AG04450 (cell line): ENCODE results near the gene WDR49. TPM values are rescaled to one million over a fixed set of nuclear protein-coding genes. Genes with fewer than 3 reads are reported as not detected.

Experiments used
- CTCF ChIA-PET: fragments of 300-600, 350-600 bp; formaldehyde crosslinking; extraction: SDS; loops from one replicate; lab custom pipeline; 2022; ENCODE audit warnings: antibody characterized with exemption, inconsistent platforms; lab: Charles Lee
- POLR2A ChIA-PET: fragments of 350-600 bp; formaldehyde crosslinking; extraction: SDS; loops from one replicate; lab custom pipeline; 2021; ENCODE audit warnings: antibody characterized with exemption, inconsistent platforms; lab: Yijun Ruan, JAX
- DNase-seq: peaks from one replicate; pipeline ENCODE4 v3.0.0-alpha.2; 2011; ENCODE audit warnings: low read depth, low spot score
- H3K27ac ChIP-seq: one replicate; pipeline ENCODE4 v1.5.1; 2012; ENCODE audit warnings: low read depth, low read length, control low read depth
- H3K27me3 ChIP-seq: one replicate; pipeline ENCODE4 v1.6.0; 2012; ENCODE audit warnings: low read length; ENCODE audit not compliant: control insufficient read depth, insufficient read depth
- H3K4me3 ChIP-seq: 2 replicates; pipeline ENCODE4 v1.5.1; 2011; ENCODE audit warnings: mild to moderate bottlenecking, low read depth, low read length, control low read depth
- H3K9me3 ChIP-seq: 2 replicates; pipeline ENCODE4 v1.5.1; 2012; ENCODE audit warnings: low read length; ENCODE audit not compliant: control insufficient read depth, insufficient read depth
- polyA plus RNA-seq: library from polyadenylated mRNA; depleted of rRNA; stranded (reverse); fragments of >200 nt; gene quantifications from 2 replicates; pipeline ENCODE4 v1.2.3, GENCODE V29; 2011; rRNA removed
- small RNA-seq: library from RNA; depleted of rRNA; stranded (forward); fragments of <200 nt; gene quantifications from one replicate; pipeline ENCODE3, GENCODE V24; 2012; ENCODE audit warnings: low read depth; ENCODE audit not compliant: insufficient read length
- TF ChIP-seq, protein P1 (sequence below): IDR thresholded peaks from 2 replicates; pipeline ENCODE4 v1.5.1; 2011; ENCODE audit warnings: low read depth, low read length, control low read depth, inconsistent platforms

The WDR49 gene
- polyA plus RNA-seq, 1 experiment, result not detected

DNA sequence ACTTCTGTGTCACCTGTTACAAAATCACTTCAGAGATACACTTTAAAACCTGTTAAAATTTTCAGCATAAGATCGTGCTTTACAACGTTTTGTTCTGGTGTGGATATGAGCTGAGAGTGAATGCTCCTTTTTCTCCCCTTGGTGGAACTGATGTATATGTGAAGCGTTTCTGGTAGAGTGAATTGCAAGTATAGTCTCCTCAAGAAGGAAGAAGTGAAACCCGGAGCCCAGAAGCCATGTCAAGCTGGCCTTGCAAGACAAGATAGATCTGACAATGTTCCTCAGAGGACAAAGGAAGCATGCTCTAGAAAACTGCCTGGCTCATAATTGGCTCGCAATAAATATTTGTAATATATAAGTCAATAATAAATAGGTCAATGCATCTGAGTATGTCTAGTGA, 203.5 kb downstream of the WDR49 start:
- TF ChIP-seq, protein P1, sequence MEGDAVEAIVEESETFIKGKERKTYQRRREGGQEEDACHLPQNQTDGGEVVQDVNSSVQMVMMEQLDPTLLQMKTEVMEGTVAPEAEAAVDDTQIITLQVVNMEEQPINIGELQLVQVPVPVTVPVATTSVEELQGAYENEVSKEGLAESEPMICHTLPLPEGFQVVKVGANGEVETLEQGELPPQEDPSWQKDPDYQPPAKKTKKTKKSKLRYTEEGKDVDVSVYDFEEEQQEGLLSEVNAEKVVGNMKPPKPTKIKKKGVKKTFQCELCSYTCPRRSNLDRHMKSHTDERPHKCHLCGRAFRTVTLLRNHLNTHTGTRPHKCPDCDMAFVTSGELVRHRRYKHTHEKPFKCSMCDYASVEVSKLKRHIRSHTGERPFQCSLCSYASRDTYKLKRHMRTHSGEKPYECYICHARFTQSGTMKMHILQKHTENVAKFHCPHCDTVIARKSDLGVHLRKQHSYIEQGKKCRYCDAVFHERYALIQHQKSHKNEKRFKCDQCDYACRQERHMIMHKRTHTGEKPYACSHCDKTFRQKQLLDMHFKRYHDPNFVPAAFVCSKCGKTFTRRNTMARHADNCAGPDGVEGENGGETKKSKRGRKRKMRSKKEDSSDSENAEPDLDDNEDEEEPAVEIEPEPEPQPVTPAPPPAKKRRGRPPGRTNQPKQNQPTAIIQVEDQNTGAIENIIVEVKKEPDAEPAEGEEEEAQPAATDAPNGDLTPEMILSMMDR, result no peak
- H3K9me3 ChIP-seq, result no peaks in the 10 kb centered on the region; the same call in 1 of the 2 replicates
- ChIA-PET POLR2A (no interaction called here), CTCF (no interaction called here)
- no peak overlapping the region for H3K4me3 ChIP-seq
- H3K27ac ChIP-seq, result no peak overlapping the region
- DNase-seq, result no peak
- no peaks in the 10 kb centered on the region for H3K27me3 ChIP-seq

DNA sequence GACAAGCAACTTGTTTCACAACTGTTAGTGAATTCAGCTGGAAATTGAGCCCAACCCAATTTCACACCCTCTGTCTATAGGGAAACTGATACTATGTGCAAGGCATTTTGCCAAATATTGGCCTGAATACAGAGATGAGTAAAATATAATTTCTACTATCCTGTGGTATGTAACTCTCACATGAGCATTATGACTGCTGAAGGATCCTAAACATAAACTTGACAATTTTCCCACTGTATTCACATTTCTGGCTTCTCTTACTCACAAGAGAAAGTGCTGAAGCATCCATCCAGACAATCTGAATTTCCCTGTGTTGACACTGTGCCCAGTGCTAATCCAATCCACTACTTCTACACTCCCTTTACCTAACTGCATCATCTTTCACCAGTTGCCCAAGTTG, 208.3 kb downstream of the WDR49 start:
- ChIA-PET CTCF (no interaction called here), POLR2A (no interaction called here)
- no peaks in the 10 kb centered on the region; the same call in 1 of the 2 replicates for H3K9me3 ChIP-seq
- no peak overlapping the region for H3K4me3 ChIP-seq
- H3K27me3 ChIP-seq, result no peaks in the 10 kb centered on the region
- TF ChIP-seq, protein P1, result no peak
- no peak for DNase-seq
- H3K27ac ChIP-seq, result no peak overlapping the region

DNA sequence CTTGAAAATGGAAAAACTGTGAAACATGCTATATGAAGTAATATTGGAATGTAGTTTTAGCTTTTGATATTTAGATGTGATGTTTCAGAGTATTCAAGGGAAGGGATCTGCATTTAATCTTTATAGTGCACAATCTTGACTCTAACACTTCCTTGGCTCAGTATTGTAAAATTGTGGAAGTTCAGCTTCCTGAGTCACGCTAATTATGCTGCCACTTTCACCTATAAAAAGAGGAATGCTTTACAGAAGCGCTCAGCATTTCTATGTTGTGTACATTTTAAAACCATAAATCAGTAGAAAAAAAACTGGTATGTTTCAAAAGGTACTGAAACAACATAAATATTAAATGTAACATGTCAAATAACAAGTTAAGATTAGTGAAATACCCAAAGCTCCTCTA, 212.5 kb downstream of the WDR49 start:
- Histone ChIP-seq H3K9me3 (no peaks in the 10 kb centered on the region), H3K27me3 (no peaks in the 10 kb centered on the region), H3K4me3 (no peak overlapping the region), H3K27ac (no peak overlapping the region)
- DNase-seq, result no peak
- ChIA-PET POLR2A (no interaction called here), CTCF (no interaction called here)
- TF ChIP-seq, protein P1, result no peak

DNA sequence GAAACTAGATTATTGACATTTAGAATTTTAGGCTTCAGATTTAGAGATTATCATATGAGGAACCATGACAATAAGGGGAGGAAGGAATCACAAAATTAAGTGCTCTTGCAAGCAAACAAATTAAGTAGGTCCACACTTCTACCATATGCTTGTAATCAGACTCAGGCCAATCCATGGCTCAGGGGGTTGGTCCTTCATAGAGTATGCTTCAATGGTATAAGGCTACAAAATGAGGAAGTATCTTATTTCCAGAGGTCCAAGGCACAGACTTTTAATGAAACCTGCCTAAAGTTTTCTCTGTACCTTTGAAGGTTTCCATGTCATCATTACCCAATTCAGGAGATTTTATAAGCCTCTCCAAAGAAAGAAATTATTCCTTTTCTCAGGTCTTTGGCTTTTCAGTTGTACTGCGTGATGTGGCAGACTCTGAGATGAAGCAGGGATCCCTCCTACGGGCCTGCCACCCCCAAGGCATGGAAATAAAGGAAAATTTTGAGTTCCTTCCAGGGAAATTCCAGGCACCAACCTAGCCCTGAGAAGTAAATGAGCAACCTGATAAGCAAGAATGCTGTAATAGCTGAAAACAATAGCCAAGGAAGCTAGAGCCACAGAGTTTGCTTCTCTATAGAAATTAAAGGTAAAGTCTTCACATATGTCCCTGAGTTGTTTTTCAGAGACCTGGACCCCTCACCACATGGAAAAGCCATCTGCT, 216.2 kb downstream of the WDR49 start:
- CTCF ChIA-PET, result no interaction called here
- Histone ChIP-seq H3K27ac (no peak overlapping the region), H3K27me3 (no peaks in the 10 kb centered on the region), H3K9me3 (no peaks in the 10 kb centered on the region; the same call in 1 of the 2 replicates), H3K4me3 (no peak overlapping the region)
- TF ChIP-seq, protein P1, result no peak
- DNase-seq, result no peak
- POLR2A ChIA-PET, result no interaction called here

Small RNAs within 50 kb of the gene (small RNA-seq; reads per million reads assigned to genes)
- not detected for gene HMGN1P8

Other genes with a start within 250 kb of the WDR49 start
- not detected in 2 replicates for gene SERPINI2, start 179.9 kb downstream of the WDR49 start, polyA plus RNA-seq
- gene PDCD10, start 81.0 kb upstream of the WDR49 start, polyA plus RNA-seq, result 55.9 and 79.5 TPM in 2 replicates
- 0.58 and 0.88 TPM in 2 replicates for gene SERPINI1, start 81.8 kb upstream of the WDR49 start, polyA plus RNA-seq